IPS DF 4.7 (cell line): ENCODE data around the gene DEPP1.

Experiments
- DNase-seq: peaks from one replicate; pipeline ENCODE4 v3.0.0-alpha.2; 2013; ENCODE audit warnings: low spot score; ENCODE audit errors: extremely low read depth

DEPP1 gene

GRCh38 chr10:44968091-44968490, 10.5 kb downstream of the DEPP1 start:
- no peak for DNase-seq

GRCh38 chr10:44967616-44968015, 11.0 kb downstream of the DEPP1 start:
- no peak for DNase-seq

- DNase-seq, result no peak
These were observed 11.6 kb downstream of the DEPP1 start for GRCh38 chr10:44966816-44967509.

GRCh38 chr10:44966129-44966815, 12.3 kb downstream of the DEPP1 start:
- DNase-seq, result no peak

- no peak for DNase-seq
These were observed 12.9 kb downstream of the DEPP1 start for GRCh38 chr10:44965651-44966097.

GRCh38 chr10:44965104-44965503, 13.5 kb downstream of the DEPP1 start:
- DNase-seq, result no peak

- no peak for DNase-seq
These were observed 14.6 kb downstream of the DEPP1 start for GRCh38 chr10:44963772-44964633.

GRCh38 chr10:44962870-44963738, 15.5 kb downstream of the DEPP1 start:
- no peak for DNase-seq

- DNase-seq, result no peak
These were observed 16.5 kb downstream of the DEPP1 start for GRCh38 chr10:44961931-44962750.

- DNase-seq, result no peak
These were observed 17.4 kb downstream of the DEPP1 start for GRCh38 chr10:44961230-44961571.

GRCh38 chr10:44960482-44961229, 18.0 kb downstream of the DEPP1 start:
- DNase-seq, result no peak

GRCh38 chr10:44960088-44960460, 18.5 kb downstream of the DEPP1 start:
- DNase-seq, result no peak

- DNase-seq, result no peak
These were observed 19.1 kb downstream of the DEPP1 start, which contains the start of gene RASSF4 for GRCh38 chr10:44959247-44960087. Gene RASSF4, plus strand, starts transcription at chr10:44959802. Its CDS starts 10,401 bp downstream, at chr10:44970203.

GRCh38 chr10:44958898-44959246, 19.7 kb downstream of the DEPP1 start:
- no peak for DNase-seq

GRCh38 chr10:44958196-44958897, 20.3 kb downstream of the DEPP1 start:
- no peak for DNase-seq

GRCh38 chr10:44956717-44957706, 21.6 kb downstream of the DEPP1 start:
- DNase-seq, result no peak

- DNase-seq, result no peak
These were observed 22.4 kb downstream of the DEPP1 start for GRCh38 chr10:44956226-44956625.
